HG02840 (cell line): ENCODE data around the gene DLEC1.

Experiments
- ATAC-seq: cut with Tn5 transposase; IDR thresholded peaks from one replicate; pipeline ENCODE4 v1.9.1; 2021; ENCODE audit warnings: mild to moderate bottlenecking, moderate library complexity, moderate number of reproducible peaks; ENCODE audit not compliant: unreplicated experiment, low FRiP score

DLEC1 gene, protein sequence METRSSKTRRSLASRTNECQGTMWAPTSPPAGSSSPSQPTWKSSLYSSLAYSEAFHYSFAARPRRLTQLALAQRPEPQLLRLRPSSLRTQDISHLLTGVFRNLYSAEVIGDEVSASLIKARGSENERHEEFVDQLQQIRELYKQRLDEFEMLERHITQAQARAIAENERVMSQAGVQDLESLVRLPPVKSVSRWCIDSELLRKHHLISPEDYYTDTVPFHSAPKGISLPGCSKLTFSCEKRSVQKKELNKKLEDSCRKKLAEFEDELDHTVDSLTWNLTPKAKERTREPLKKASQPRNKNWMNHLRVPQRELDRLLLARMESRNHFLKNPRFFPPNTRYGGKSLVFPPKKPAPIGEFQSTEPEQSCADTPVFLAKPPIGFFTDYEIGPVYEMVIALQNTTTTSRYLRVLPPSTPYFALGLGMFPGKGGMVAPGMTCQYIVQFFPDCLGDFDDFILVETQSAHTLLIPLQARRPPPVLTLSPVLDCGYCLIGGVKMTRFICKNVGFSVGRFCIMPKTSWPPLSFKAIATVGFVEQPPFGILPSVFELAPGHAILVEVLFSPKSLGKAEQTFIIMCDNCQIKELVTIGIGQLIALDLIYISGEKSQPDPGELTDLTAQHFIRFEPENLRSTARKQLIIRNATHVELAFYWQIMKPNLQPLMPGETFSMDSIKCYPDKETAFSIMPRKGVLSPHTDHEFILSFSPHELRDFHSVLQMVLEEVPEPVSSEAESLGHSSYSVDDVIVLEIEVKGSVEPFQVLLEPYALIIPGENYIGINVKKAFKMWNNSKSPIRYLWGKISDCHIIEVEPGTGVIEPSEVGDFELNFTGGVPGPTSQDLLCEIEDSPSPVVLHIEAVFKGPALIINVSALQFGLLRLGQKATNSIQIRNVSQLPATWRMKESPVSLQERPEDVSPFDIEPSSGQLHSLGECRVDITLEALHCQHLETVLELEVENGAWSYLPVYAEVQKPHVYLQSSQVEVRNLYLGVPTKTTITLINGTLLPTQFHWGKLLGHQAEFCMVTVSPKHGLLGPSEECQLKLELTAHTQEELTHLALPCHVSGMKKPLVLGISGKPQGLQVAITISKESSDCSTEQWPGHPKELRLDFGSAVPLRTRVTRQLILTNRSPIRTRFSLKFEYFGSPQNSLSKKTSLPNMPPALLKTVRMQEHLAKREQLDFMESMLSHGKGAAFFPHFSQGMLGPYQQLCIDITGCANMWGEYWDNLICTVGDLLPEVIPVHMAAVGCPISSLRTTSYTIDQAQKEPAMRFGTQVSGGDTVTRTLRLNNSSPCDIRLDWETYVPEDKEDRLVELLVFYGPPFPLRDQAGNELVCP (N-terminal part only)

DNA sequence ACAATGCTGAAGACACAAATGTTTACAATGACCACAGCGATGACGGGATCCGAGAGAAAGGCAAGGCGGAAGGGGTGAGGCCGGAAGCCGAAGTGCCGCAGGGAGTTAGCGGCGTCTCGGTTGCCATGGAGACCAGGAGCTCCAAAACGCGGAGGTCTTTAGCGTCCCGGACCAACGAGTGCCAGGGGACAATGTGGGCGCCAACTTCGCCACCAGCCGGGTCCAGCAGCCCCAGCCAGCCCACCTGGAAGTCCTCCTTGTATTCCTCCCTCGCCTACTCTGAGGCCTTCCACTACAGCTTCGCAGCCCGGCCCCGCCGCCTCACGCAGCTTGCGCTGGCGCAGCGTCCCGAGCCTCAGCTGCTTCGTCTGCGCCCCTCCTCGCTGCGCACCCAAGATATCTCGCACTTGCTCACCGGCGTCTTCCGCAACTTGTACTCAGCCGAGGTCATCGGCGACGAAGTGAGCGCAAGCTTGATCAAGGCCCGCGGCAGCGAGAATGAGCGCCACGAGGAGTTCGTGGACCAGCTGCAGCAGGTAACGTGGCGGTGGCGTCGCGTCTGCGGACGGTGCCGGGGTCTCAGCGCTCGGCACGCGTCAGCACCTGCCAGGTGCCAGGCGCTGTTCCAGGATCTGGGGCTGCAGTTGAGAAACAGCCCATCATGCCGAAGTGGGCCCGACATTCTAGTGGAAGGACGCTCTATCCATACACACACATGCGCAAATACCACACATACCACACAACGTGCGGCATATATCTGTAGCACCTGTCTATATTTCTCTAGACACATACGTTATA lies at the start of gene DLEC1:
TSS of gene DLEC1 (plus strand) at position 108 of the 798 bp plus-strand sequence. CDS start at position 126, 18 bp downstream.
- peak; percentile 76 for ATAC-seq

DNA sequence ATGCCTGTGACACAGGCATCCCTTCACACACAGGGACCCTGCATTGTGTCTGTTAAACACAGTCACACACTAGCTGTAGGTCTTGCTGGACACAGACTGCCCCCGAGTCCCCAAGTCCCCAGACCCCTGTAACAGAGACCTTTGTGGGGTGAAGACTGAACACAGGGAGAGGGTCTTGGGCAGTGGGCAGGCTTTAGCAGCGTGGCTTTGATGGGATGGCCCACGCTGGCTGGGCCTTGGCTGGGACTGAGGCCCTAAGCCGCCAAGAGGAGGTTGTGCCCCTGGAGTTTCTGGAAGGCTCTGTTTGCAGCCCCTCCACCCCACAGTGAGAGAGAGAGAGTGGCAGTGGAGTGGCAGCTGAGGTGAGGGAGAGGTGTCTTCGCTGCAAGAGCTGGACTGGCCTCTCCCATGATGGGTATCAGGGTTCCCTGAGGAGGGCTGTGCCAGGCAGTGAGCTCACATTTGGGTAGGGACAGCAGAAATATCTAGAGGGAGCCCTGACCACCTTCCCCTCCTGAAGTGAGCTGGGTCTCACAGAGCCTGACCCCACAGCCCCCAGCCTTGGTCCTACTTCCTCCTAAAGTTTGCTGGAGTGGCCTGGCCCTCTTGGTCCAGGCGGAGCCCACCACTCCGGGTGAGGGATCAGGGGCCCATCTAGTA lies 49.1 kb upstream of the DLEC1 start:
- no peak for ATAC-seq

DNA sequence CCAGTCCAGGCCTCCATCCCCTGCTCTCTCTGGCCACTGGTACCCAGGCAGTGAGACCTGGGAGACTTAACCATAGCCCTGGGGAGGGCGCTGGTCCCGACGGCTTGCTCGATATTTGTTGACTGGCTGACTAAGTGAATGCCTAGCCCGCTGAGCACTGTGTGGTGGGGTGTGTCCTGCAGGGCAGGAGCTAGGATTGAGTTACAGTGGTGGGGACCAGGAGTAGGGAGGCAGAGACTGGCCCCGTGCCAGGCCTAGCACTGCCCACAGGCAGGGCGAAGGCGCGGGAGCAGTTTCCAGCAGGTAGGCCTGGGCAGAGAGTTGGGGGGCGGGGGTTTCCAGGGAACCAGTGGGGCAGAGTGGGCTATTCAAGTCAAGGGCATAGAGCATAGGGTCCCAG lies 48.5 kb upstream of the DLEC1 start, which contains the start of gene VILL:
TSS of gene VILL (plus strand) at position 260 of the 400 bp plus-strand sequence. CDS start 2,887 bp downstream, outside the sequence.
- no peak for ATAC-seq

GRCh38 chr3:37991109-37991508 lies 47.9 kb upstream of the DLEC1 start:
- ATAC-seq: no peak

- no peak for ATAC-seq
These were observed 47.2 kb upstream of the DLEC1 start for GRCh38 chr3:37991823-37992222.

GRCh38 chr3:37992271-37993066 lies 46.5 kb upstream of the DLEC1 start:
- no peak for ATAC-seq

GRCh38 chr3:37993067-37993455 lies 45.9 kb upstream of the DLEC1 start:
- ATAC-seq: no peak

DNA sequence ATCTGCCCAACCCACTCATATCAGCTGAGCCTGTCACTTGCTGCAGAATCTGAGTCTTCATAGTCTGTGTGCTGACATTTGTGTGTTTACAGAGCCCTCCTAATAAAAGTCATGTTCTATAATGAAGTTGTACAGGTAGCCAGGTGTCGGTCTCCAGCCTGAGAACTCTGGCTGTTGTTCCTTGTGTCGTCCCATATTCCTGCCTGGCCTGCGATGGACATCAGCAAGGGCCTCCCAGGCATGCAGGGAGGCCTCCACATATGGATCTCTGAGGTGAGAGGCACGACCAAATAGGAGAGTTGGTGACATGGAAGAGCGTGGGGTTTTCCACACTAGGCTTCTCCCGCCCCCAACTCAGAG lies 45.6 kb upstream of the DLEC1 start:
- ATAC-seq: no peak

DNA sequence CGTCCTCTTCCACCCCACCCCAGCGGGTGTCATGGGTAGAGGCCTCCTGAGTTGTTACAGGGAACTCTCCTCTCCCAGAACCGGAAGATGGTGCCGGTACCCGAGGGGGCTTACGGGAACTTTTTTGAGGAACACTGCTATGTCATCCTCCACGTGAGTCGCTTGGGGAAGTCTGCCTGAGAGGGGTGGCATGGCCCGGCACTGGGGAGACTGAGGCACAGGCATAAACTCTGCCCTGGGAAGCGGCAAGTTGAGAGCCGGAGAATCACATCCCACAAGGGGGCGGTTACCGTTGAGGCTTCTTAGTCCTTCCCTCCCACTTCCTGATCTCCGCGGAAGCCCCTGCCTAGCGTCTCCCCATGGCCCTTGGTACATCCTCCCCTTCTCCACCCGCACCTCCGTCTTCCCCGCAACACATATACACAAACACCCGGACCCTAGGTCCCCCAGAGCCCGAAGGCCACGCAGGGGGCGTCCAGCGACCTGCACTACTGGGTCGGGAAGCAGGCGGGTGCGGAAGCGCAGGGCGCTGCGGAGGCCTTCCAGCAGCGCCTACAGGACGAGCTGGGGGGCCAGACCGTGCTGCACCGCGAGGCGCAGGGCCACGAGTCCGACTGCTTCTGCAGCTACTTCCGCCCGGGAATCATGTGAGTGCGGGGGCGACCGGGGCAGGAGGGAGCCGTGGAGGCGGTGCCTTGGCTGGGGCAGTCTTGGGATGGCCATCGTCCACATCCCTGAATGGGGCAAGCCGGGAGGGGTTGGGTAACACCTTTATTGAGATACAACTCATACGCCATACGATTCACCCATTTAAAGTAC lies 45.0 kb upstream of the DLEC1 start:
- ATAC-seq: peak; percentile 46

DNA sequence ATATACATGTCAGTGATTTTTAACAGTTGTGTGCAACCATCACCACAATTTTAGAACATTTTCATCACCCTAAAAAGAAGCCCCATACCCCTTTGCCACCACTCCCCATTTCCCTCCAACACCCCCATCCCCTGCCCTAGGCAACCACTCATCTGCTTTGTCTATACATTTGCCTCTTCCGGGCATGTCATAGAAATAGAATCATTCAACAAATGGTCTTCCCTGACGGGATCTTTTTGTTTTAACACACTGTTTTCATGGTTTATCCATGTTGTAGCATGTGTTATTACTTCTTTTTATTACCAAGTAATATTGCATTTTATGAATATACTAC lies 44.4 kb upstream of the DLEC1 start:
- no peak for ATAC-seq

GRCh38 chr3:37995652-37996641 lies 43.1 kb upstream of the DLEC1 start:
- ATAC-seq: no peak

GRCh38 chr3:37996785-37997301 lies 42.2 kb upstream of the DLEC1 start:
- ATAC-seq: peak; percentile 45

DNA sequence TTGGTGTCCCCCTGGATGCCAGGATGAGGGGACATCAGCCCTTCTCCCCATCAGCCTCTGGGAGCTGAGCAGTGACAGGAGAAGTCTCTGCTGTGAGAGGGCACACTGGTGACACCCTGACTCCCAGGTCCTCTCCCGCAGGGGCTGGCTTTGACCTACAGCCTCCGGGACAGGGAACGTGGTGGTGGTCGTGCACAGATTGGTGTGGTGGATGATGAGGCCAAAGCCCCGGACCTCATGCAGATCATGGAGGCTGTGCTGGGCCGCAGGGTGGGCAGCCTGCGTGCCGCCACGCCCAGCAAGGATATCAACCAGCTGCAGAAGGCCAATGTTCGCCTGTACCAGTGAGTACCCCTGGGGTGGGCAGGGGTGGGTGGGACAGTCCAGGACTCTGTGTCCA lies 41.7 kb upstream of the DLEC1 start:
- ATAC-seq: no peak

DNA sequence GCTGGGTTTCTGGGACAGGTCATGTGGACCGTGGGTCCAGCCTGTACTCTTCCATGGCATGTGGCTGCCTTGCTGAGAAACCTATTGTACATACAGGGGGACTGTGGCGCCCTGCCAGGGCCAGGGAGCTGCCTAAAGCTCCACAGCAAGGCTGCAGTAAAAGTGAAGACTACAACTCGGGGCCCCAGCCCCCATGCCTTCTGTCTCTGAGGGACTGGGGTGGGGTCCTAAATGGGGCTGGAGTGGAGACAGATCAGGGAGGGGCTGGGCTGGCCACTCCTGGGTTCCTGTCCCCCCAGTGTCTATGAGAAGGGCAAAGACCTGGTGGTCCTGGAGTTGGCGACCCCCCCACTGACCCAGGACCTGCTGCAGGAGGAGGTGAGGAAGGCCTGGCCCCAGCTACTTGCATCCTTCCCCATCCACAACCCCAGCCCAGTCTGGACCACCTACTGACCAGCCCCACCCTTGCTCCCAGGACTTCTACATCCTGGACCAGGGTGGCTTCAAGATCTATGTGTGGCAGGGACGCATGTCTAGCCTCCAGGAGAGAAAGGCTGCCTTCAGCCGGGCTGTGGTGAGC lies 41.1 kb upstream of the DLEC1 start:
- no peak for ATAC-seq

DNA sequence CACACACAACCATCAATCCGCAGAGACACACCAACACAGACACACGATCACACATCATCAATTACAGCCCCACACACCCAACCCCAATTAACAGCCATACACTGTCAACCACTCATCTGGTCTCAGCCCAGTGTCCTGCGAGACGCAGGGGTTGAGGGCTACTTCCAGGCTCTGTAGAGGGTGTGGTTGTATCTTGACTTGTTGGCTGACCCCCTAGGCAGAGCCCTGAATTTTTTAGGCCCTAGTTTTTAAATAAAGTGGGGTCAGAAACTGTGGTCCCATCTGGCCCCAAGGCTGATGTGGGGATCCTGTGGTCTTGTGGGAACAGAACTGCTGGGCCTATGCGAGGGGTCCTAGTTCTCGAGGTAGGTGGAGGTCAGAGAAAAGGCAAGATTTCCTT lies 39.2 kb upstream of the DLEC1 start:
- no peak for ATAC-seq
